ENCODE data around the gene GBE1.

Gene GBE1

DNA sequence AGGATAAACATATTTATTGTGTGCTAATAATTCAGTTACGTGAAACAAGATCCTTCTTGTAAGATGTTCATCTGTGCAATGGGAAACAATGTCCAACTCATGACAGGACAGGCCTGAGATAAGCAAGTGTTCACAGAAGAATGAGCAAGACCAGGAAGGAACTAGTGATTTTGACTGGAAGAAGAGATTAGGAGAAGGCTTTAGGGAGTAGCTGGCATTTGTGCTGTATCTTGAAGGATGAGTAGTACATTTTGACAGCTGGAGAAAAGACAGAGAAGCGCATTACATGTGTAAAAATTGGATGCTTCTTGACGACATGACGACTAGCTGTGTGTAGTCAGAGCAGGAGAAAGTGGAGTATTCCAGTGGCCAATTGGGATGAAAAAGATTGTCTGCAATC, 48.4 kb downstream of the GBE1 start:
- no peak overlapping the region for H3K4me3 ChIP-seq (ENCODE audit: control insufficient read depth, low read depth, low read length)
- no peak for DNase-seq (ENCODE audit: low read depth)
- TF ChIP-seq, protein P1, sequence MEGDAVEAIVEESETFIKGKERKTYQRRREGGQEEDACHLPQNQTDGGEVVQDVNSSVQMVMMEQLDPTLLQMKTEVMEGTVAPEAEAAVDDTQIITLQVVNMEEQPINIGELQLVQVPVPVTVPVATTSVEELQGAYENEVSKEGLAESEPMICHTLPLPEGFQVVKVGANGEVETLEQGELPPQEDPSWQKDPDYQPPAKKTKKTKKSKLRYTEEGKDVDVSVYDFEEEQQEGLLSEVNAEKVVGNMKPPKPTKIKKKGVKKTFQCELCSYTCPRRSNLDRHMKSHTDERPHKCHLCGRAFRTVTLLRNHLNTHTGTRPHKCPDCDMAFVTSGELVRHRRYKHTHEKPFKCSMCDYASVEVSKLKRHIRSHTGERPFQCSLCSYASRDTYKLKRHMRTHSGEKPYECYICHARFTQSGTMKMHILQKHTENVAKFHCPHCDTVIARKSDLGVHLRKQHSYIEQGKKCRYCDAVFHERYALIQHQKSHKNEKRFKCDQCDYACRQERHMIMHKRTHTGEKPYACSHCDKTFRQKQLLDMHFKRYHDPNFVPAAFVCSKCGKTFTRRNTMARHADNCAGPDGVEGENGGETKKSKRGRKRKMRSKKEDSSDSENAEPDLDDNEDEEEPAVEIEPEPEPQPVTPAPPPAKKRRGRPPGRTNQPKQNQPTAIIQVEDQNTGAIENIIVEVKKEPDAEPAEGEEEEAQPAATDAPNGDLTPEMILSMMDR (IDR thresholded peaks at IDR 0.05; ENCODE audit: control insufficient read depth, insufficient read depth, low read depth, low read length, missing control alignments): no peak

DNA sequence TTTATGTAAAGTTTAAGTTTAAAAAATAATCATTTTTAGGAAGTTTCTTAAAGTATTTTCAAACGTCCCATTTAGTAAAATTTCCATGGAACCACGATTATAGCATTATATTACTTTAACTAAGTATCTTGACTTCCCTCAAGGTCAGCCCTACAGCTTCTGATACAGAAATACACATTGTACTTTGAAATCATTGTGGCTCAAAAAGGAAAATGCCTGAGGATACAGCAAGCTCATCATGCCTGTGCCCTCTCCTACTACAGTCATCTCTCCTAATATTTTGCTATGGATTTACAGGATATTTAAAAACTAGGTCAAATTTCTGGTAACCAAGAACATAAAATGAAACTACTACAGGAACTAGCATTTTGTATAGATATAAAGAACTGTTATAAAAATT, 51.8 kb downstream of the GBE1 start:
- H3K4me3 ChIP-seq (ENCODE audit: control insufficient read depth, low read depth, low read length): no peak overlapping the region
- no peak for DNase-seq (ENCODE audit: low read depth)
- TF ChIP-seq, protein P1 (IDR thresholded peaks at IDR 0.05; ENCODE audit: control insufficient read depth, insufficient read depth, low read depth, low read length, missing control alignments): no peak

DNA sequence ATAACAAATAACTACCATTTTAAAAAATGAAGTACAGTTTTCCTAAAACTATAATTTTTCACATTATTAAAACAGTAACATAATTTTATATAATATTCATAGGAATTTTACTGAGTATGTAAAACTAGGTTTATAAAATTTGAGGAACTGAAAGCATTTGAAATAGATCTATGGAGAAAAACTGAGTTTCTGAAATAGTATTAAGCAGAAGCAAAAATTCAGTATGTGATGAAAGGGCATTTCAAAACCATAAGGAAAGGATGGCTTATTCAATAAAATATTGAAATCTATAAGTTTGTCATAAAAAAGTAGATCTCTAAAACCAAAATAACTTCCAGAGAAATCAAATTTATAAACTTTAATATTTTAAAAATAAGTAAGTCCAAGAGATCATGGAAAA, 53.4 kb downstream of the GBE1 start:
- H3K4me3 ChIP-seq (ENCODE audit: control insufficient read depth, low read depth, low read length): no peak overlapping the region
- DNase-seq (ENCODE audit: low read depth): no peak
- TF ChIP-seq, protein P1 (IDR thresholded peaks at IDR 0.05; ENCODE audit: control insufficient read depth, insufficient read depth, low read depth, low read length, missing control alignments): no peak

DNA sequence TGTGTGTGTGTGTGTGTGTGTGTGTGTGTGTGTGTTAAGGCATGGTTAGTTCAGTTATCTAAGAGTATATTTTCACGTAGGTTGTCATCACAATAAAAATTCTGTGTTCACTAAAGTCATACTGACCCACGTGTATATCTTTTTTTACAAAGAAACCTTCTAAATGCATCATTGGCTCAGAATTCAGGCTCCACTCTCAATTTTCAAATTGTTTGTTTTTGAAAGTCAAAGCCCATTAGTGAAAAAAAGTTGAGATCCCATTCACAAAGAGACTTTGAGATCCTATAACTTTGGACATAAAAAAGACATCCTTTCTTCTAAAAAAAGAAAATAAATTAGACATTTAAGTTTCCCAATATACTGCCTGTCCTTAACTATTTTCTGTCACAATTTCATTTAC, 59.3 kb downstream of the GBE1 start:
- no peak for DNase-seq (ENCODE audit: low read depth)
- H3K4me3 ChIP-seq (ENCODE audit: control insufficient read depth, low read depth, low read length): no peak overlapping the region
- TF ChIP-seq, protein P1 (IDR thresholded peaks at IDR 0.05; ENCODE audit: control insufficient read depth, insufficient read depth, low read depth, low read length, missing control alignments): no peak

DNA sequence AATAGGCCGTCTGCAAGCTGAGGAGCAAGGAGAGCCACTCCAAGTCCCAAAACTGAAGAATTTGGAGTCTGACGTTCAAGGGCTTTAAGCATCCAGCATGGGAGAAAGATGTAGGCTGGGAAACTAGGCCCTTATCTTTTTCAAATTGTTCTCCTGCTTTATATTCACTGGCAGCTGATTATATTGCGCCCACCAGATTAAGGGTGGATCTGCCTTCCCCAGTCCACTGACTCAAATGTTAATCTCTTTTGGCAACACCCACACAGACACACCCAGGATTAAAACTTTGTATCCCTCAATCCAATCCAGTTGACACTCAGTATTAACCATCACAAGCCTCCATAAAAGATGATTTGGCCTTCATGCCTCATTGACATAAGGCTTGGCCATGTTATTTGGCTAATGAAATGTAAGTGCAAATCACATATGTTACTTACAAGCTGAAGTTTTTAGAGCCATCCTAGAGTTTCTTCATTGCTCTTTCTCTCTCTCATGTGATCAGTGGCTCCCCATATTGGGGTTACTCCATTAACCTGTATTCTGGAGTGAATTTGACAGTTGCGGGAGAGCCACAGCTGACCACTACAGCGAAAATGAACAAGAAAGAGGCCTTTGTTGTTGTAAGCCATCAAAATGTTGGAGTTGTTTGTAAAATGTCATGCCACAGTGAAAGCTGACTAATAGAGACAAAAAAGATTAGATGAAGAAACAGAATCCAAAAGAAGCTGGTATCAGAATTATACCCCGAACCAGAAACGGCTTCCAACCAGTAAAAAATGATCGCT, 61.7 kb downstream of the GBE1 start:
- H3K4me3 ChIP-seq (ENCODE audit: control insufficient read depth, low read depth, low read length): no peak overlapping the region
- no peak for DNase-seq (ENCODE audit: low read depth)
- TF ChIP-seq, protein P1 (IDR thresholded peaks at IDR 0.05; ENCODE audit: control insufficient read depth, insufficient read depth, low read depth, low read length, missing control alignments): no peak

DNA sequence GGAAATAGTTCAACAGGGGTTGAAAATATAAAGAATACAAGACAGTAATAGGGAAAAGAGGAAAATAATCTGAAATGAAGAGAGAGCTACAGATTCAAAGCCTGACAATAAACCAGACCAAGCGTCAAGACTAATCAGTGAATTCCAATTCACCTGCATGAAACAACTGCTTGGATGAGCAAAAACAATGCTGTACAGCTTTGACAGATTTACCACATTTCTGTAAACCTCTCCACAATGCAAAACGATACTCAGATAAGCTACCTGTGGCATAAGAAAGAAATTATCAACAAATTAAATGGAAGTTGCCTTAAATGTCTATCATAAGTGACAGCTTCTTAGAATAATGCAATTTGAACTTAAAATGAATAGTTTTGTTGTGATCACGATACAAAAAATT, 65.4 kb downstream of the GBE1 start:
- DNase-seq (ENCODE audit: low read depth): no peak
- TF ChIP-seq, protein P1 (IDR thresholded peaks at IDR 0.05; ENCODE audit: control insufficient read depth, insufficient read depth, low read depth, low read length, missing control alignments): no peak
- no peak overlapping the region for H3K4me3 ChIP-seq (ENCODE audit: control insufficient read depth, low read depth, low read length)

All from AG09309 (cell line).